Endothelial cell (in vitro differentiated cells): ENCODE measurements around the gene C17orf50. TPM values are rescaled to one million over a fixed set of nuclear protein-coding genes. Genes with fewer than 3 reads are reported as not detected.
A peak's percentile ranks its signal among the peaks of the same experiment; 100 is the strongest.

ENCODE experiments used
- DNase-seq: peaks from one replicate; pipeline ENCODE4 v3.0.0; 2021; ENCODE audit warnings: low spot score
- H3K27ac Mint-ChIP-seq: one replicate; pipeline ENCODE4 v1.8.0; 2021; ENCODE audit warnings: mixed read lengths, inconsistent platforms; ENCODE audit not compliant: unreplicated experiment
- H3K27me3 Mint-ChIP-seq: one replicate; pipeline ENCODE4 v1.8.0; 2021; ENCODE audit warnings: mild to moderate bottlenecking, moderate library complexity, mixed read lengths, inconsistent platforms; ENCODE audit not compliant: unreplicated experiment
- H3K36me3 Mint-ChIP-seq: one replicate; pipeline ENCODE4 v1.8.0; 2021; ENCODE audit warnings: mild to moderate bottlenecking, low read depth, mixed read lengths, inconsistent platforms; ENCODE audit not compliant: unreplicated experiment
- H3K4me1 Mint-ChIP-seq: one replicate; pipeline ENCODE4 v1.8.0; 2021; ENCODE audit warnings: mild to moderate bottlenecking, mixed read lengths, inconsistent platforms; ENCODE audit not compliant: unreplicated experiment
- H3K4me3 Mint-ChIP-seq: one replicate; pipeline ENCODE4 v1.8.0; 2021; ENCODE audit warnings: mild to moderate bottlenecking, mixed read lengths, inconsistent platforms; ENCODE audit not compliant: unreplicated experiment
- H3K9me3 Mint-ChIP-seq: one replicate; pipeline ENCODE4 v1.8.0; 2021; ENCODE audit warnings: mixed read lengths, inconsistent platforms; ENCODE audit not compliant: unreplicated experiment
- total RNA-seq: library from RNA; stranded (reverse); fragmentation: NEBNext Ultra II Directional; extraction: Animal tissue kit (Norgen Biotek cat#: 25700); gene quantifications from one replicate; pipeline ENCODE4 v1.2.1, GENCODE V29; 2021; ENCODE audit not compliant: unreplicated experiment
- TF ChIP-seq, protein P1 (sequence below): fragments of 200-600 bp; sonication (generic); IDR thresholded peaks from one replicate; pipeline ENCODE4 v1.5.0; 2021; ENCODE audit warnings: antibody characterized with exemption; ENCODE audit not compliant: unreplicated experiment

C17orf50 gene
- total RNA-seq, 1 donor from 2014 or later = 0.90 TPM

- Mint-ChIP-seq H3K36me3 (peaks cover 5% of the 10 kb centered on the region), H3K27me3 (peaks cover 8% of the 10 kb centered on the region), H3K4me3 (no peak overlapping the region), H3K4me1 (peaks cover 17% of the 10 kb centered on the region), H3K27ac (no peak overlapping the region), H3K9me3 (no peaks in the 10 kb centered on the region)
- TF ChIP-seq, protein P1, sequence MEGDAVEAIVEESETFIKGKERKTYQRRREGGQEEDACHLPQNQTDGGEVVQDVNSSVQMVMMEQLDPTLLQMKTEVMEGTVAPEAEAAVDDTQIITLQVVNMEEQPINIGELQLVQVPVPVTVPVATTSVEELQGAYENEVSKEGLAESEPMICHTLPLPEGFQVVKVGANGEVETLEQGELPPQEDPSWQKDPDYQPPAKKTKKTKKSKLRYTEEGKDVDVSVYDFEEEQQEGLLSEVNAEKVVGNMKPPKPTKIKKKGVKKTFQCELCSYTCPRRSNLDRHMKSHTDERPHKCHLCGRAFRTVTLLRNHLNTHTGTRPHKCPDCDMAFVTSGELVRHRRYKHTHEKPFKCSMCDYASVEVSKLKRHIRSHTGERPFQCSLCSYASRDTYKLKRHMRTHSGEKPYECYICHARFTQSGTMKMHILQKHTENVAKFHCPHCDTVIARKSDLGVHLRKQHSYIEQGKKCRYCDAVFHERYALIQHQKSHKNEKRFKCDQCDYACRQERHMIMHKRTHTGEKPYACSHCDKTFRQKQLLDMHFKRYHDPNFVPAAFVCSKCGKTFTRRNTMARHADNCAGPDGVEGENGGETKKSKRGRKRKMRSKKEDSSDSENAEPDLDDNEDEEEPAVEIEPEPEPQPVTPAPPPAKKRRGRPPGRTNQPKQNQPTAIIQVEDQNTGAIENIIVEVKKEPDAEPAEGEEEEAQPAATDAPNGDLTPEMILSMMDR = no peak
- no peak for DNase-seq
Measured at GRCh38 chr17:35765756-35766488, 5.2 kb downstream of the C17orf50 start.

DNA sequence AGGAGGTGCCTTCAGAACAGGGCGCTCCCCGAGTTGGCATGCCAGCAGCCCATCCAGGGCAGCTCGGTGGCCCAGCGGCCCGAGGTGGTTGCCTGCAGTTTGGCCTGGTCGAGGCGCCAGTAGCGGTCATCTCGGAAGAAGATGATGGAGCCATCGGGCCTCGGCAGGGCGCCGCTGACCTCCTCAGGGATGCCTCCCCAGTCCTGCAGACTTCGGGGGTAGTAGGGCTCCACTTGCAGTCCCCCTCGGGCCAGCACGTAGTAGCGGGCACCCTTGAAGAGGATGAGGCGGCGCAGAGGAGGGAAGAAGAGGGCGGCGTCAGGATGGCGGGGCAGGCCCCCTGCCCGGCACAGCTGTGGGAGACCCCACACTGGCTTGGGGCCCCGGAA is 5.8 kb downstream of the C17orf50 start:
- Mint-ChIP-seq H3K27ac (no peak overlapping the region), H3K9me3 (no peaks in the 10 kb centered on the region), H3K36me3 (peaks cover 4% of the 10 kb centered on the region), H3K4me1 (peaks cover 17% of the 10 kb centered on the region), H3K27me3 (peaks cover 8% of the 10 kb centered on the region), H3K4me3 (no peak overlapping the region)
- TF ChIP-seq, protein P1 = no peak
- DNase-seq = no peak

GRCh38 chr17:35766903-35767510 is 6.3 kb downstream of the C17orf50 start:
- Mint-ChIP-seq H3K4me1 (peaks cover 17% of the 10 kb centered on the region), H3K4me3 (no peak overlapping the region), H3K27me3 (peaks cover 6% of the 10 kb centered on the region), H3K9me3 (no peaks in the 10 kb centered on the region), H3K27ac (no peak overlapping the region), H3K36me3 (no peaks in the 10 kb centered on the region)
- DNase-seq = peak; percentile 54
- TF ChIP-seq, protein P1 = peak; percentile 18

DNA sequence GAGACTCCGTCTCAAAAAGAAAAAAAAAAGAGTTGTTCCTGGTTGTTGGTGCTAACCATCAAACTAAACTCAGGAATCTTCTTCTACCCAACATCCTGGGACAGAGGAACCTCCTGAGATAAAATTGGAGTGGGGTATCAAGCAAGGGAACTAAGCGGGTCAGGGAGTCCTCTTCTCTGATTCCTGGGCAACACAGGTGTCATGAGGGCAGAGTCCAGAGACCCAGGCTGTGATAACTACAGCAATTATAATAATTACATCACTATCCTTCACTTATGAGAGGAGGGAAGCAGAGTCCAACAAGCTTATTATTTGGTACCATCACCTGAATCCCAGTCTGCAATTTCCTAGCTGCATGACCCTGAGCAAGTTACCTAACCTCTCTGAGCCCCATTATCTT is 8.1 kb downstream of the C17orf50 start:
- TF ChIP-seq, protein P1 = no peak

GRCh38 chr17:35769895-35770486 is 9.3 kb downstream of the C17orf50 start:
- Mint-ChIP-seq H3K4me3 (no peak overlapping the region), H3K27ac (no peak overlapping the region), H3K36me3 (no peaks in the 10 kb centered on the region), H3K27me3 (peaks cover 12% of the 10 kb centered on the region), H3K4me1 (peaks cover 31% of the 10 kb centered on the region), H3K9me3 (no peaks in the 10 kb centered on the region)
- TF ChIP-seq, protein P1 = peak; percentile 47
- no peak for DNase-seq

More for the DNA sequence above, 8.1 kb downstream of the C17orf50 start:
- no peak for DNase-seq
- Mint-ChIP-seq H3K4me3 (no peak overlapping the region), H3K36me3 (no peaks in the 10 kb centered on the region), H3K27me3 (peaks cover 10% of the 10 kb centered on the region), H3K27ac (no peak overlapping the region), H3K9me3 (no peaks in the 10 kb centered on the region), H3K4me1 (peaks cover 25% of the 10 kb centered on the region)
